ENCODE measurements around the gene PRKAB2. TPM values are rescaled to one million over a fixed set of nuclear protein-coding genes. Genes with fewer than 3 reads are reported as not detected.
"Not testable (repeated sequence)": the region's sequence is repeated elsewhere in the genome, so short reads cannot be mapped to it uniquely, and the experiment has no call there.

PRKAB2 gene
- total RNA-seq, 3 donors from 2014 or later, result 3.2 to 6.1 (median 5.8) TPM

- ATAC-seq (no peak), DNase-seq (no peak)
- Mint-ChIP-seq H3K4me3 (no peak overlapping the region), H3K4me1 (ENCODE audit: low read depth) (no peaks in the 10 kb centered on the region), H3K27me3 (ENCODE audit: low read depth) (peaks cover 21% of the 10 kb centered on the region), H3K36me3 (ENCODE audit: insufficient read depth) (no peaks in the 10 kb centered on the region), H3K9me3 (no peaks in the 10 kb centered on the region)
Observed at GRCh38 chr1:147109762-147110161, 62.5 kb downstream of the PRKAB2 start.

- ATAC-seq, result no peak
- H3K9me3 Mint-ChIP-seq, result no peaks in the 10 kb centered on the region
Observed at GRCh38 chr1:147109041-147109440, 63.2 kb downstream of the PRKAB2 start.

GRCh38 chr1:147106407-147106881, 65.8 kb downstream of the PRKAB2 start:
- H3K4me3 Mint-ChIP-seq; H3K9me3 Mint-ChIP-seq; H3K4me1 Mint-ChIP-seq (ENCODE audit: low read depth); DNase-seq; H3K36me3 Mint-ChIP-seq (ENCODE audit: insufficient read depth); ATAC-seq: not testable (repeated sequence)
- peaks cover 23% of the 10 kb centered on the region for H3K27me3 Mint-ChIP-seq (ENCODE audit: low read depth)

More at GRCh38 chr1:147109041-147109440, 63.2 kb downstream of the PRKAB2 start:
- Mint-ChIP-seq H3K36me3 (ENCODE audit: insufficient read depth) (no peaks in the 10 kb centered on the region), H3K27me3 (ENCODE audit: low read depth) (peaks cover 21% of the 10 kb centered on the region), H3K4me3 (no peak overlapping the region), H3K4me1 (ENCODE audit: low read depth) (no peaks in the 10 kb centered on the region)
- DNase-seq, result no peak

GRCh38 chr1:147105909-147106308, 66.4 kb downstream of the PRKAB2 start:
- Mint-ChIP-seq H3K36me3 (ENCODE audit: insufficient read depth) (no peaks in the 10 kb centered on the region), H3K9me3 (no peaks in the 10 kb centered on the region), H3K4me1 (ENCODE audit: low read depth) (no peaks in the 10 kb centered on the region), H3K4me3 (no peak overlapping the region), H3K27me3 (ENCODE audit: low read depth) (peaks cover 23% of the 10 kb centered on the region)
- DNase-seq (no peak), ATAC-seq (no peak)

Other genes with a start within 250 kb of the PRKAB2 start
- gene NBPF12, start 234.1 kb downstream of the PRKAB2 start, total RNA-seq, result 1 to 10 TPM; 5.8 to 6.6 (median 6.3) TPM
- under 1 TPM in 2 of 3 donors, not detected in 1; 0.20 to 0.22 TPM for gene FMO5, start 52.9 kb upstream of the PRKAB2 start, total RNA-seq
- 10 to 100 TPM; 45.4 to 55.1 (median 48.4) TPM for gene CHD1L, start 70.2 kb upstream of the PRKAB2 start, total RNA-seq